Measurements from ENCODE around the gene EXD3.

Gene EXD3

DNA sequence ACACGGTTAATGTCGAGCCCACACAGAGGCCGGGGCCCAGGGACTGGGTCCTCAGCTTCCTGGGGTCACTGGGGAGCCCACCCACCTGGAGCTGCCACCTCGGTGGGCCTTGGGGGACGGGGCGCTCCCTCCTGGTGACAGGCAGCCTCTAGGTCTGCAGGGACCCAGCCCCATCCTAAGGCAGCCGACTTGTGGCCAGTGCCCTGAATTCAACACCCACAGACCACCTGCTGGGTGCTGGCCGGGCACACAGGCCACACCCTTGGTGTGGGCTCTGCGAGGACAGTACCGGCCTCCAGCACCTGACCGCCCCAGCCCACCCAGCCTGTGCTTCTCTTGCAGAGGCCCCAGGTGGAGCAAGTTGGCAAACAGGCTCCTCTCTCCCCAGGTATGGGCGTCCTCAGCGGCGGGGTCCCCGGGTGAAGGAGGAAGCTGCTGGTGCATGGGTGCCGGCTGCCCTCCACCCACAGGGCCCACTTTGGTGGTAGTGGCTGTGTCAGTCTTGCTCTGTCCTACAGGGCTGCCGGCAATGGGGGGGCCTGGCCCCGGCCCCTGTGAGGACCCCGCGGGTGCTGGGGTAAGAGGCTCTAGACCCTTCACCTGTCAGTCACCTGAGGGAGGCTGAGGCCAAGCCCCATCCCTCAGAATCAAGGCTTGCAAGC lies 9.9 kb upstream of the EXD3 start:
- no peak for DNase-seq (ENCODE audit: low read depth in 2 of 2)

DNA sequence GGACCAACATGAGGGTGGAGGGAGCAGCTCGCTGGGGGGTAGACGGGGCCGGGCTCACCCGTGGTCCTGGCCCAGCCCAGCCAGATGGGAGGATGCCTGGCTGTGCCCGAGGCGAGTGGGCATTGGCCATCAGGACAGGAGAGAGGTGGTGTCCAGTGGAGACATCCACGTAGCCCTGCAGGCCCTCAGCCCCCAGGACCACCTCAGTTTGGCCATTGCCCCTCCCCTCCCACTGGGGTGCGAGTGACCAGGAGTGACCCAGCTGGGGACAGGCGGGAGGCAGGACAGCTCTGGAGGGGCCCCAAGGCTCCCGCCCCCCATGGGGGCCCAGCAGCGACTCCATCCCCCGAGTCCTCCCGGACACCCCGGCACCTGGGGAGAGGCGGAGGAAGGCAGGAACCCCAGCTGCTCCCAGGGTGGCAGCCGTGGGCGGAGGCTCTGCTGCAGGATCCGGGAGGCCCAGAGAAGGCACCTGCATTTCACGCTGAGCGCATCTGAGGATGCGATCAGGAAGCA lies 8.5 kb upstream of the EXD3 start:
- DNase-seq (ENCODE audit: low read depth in 2 of 2): no peak

DNA sequence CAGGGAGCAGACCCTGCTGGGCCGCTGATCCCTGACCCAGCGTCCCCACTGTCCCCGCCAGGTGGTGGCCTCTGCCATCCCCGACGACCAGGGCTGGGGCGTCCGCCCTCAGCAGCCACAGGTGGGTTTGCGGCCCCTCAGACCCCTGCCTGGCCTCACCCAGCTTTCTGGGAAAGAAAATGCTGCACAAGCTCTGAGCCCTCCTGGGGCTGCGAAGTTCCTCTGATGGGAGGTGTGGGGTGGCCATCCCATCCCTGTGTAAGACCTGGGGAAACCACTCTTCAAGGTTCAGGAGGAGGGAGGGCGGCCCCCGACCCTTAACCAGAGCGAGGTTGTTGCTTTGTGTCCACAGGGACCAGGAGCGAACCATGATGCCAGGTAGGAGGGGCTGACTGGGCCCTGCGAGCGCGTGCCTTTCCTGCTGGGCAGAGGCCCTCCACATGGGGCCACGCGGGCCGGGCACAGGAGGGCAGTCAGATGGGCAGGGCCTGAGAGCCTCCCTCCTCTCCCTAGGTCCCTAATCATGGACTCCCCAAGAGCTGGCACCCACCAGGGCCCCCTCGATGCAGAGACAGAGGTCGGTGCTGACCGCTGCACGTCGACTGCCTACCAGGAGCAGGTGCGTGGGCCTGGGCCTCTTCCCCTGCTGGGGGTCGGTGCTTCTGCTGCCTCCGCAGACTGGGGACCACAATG lies 7.9 kb upstream of the EXD3 start:
- DNase-seq (ENCODE audit: low read depth in 2 of 2): no peak

DNA sequence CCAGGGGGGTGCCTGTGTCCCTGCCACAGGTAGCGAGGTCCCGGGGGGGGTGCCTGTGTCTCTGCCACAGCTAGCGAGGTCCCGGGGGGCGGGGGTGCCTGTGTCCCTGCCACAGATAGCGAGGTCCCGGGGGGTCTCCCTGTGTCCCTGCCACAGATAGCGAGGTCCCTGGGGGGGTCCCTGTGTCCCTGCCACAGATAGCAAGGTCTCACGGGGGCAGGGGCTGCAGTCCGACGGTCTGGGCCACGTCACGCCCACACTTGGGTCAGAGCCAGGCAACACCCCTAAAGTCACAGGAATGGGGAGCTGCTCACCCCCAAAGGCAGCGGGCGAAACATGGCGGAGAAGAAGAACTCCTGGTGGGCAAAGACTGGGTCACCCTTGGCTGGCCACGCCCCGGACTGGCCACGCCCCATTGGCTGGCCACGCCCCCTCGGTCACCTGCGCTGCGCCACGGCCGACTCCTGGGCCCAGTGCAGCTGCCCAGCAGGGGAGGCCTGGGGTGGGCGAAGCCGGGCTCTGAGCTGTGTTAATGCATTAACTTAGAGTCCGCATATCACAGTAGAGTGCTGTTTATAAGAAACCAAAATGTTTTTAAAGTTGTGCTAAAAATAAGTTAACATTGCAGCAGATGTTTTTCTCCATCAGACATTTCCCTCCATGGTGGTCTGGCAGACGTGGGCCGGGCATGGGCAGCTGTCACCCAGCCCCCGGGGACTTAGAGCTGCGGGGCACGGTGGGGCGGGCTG lies 7.2 kb upstream of the EXD3 start:
- no peak for DNase-seq (ENCODE audit: low read depth in 2 of 2)

DNA sequence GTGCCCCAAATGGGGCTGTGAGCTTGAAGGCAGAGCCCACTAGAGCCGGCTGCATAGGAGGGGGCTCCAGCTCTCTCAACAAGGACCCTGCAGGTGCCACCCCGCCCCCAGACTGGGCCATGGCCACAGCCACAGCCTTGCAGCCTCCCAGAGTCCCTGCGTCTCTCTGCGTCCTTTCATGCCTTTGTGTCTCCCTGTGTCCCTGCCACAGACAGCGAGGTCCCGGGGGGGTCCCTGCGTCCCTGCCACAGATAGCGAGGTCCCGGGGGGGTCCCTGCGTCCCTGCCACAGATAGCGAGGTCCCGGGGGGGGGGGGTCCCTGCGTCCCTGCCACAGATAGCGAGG lies 6.6 kb upstream of the EXD3 start:
- DNase-seq (ENCODE audit: low read depth in 2 of 2): no peak

DNA sequence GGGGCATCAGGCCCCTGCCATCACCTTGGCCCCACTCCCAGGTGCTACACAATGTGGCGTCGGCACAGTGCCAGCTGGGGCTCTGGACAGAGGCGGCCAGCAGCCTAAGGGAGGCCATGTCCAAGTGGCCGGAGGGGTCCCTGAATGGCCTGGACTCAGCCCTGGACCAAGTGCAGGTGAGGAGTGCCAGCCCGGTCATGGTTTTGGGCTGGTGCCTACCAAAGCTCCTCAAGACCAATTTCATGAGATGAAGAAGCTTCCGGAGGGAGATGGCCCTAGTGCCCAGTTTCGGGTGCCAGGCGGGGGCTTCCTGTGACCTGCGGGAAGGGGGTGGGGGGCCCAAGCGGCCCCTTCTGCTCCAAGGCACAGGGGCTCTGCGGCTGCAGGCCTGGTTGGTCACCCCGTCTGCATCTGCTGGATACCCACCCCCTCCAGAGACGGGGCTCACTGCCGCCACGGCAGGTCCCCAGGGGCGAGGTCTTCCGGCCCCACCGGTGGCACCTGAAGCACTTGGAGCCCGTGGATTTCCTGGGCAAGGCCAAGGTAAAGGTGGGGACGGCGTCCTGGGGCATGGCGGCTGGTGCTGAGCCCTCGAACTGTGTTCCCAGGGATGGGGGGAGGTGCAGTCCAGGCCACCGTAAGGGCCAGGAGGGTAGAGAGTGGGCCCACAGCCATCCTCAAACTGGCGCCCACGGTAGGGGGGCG lies 6.0 kb upstream of the EXD3 start:
- DNase-seq (ENCODE audit: low read depth in 2 of 2): no peak

DNA sequence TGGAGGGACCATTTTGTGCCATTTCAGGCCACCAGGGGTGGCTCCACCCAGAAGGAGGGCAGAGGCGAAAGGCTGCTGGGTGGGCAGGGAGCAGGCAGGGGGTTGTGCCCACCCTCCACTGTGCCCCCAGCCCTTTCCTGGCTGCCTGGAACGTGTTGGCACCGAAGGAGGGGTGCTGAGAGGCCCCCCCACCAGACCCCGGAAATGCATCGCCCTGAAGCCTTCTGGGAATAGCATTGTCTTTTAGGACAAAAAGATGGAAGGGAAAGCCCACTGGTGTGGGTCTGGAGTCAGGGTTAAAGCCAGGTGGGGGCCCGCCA lies 5.3 kb upstream of the EXD3 start:
- no peak for DNase-seq (ENCODE audit: low read depth in 2 of 2)

DNA sequence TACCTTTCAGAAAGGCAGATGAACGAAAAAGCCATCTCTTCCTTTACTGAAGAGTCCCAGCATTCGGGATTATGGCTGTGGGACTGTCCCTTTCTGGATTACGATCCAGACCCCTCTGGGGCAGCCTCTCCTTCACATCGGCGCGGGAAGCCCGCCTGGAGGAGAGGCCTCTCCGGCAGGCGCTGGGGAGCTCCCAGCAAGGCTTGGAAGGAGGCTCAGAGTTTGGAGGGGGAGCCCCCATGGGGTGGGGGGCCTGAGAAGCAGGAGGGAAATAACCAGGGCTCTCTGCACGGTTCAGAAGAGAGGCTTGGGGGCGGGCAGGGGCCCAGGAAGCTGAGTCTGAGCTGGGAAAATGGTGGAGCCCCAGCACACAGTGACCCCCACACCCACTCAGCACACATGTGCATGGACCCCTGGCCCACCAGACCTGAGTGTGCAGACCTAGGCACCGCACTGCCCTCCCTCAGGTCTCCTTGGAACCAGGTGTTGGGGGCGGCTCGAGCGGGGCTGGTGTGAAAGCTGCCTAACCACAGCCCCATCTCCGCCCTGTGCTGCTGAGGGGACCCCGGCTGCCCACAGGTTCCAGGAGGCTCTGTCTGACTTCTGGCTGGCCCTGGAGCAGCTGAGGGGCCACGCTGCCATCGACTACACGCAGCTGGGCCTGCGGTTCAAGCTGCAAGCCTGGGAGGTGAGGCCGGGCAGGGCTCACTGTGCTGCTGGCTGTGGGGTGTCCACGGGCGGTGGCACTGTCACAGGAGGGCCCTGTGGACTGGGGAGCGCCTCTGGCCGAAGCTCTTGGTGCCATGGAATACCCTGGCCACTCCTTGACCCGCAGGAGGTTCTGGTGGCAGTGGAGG lies 4.7 kb upstream of the EXD3 start:
- no peak for DNase-seq (ENCODE audit: low read depth in 2 of 2)

DNA sequence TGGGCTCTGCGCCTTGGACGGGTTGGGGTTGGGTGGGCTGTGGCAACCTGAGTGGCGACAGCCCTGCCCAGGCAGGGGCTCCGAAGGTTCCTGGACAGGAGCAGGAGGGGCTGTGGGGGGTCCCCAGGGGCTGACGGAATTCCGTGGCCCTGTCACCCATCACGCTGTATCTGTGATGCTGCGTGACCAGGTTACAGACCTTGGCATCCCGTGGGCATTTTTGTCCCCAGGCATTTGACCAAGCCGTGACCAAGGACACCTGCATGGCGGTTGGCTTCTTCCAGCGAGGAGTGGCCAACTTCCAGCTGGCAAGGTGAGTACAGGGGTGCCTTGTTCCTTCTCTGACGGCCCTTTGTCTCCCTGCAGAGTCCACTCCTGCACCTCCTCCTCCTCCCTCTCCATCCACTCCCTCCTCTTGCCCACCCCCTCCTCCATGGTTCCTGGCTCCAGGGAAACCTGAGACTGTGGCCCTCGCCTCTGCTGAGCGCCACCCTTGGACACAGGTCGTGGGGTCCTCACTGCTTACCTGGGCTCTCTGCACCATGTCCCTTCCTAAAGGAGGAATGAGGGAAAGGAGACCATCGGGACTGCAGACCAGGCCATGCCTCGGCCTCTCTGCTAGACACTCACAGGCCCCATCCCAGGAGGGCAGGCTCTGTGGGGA lies 3.2 kb upstream of the EXD3 start:
- DNase-seq (ENCODE audit: low read depth in 2 of 2): no peak

DNA sequence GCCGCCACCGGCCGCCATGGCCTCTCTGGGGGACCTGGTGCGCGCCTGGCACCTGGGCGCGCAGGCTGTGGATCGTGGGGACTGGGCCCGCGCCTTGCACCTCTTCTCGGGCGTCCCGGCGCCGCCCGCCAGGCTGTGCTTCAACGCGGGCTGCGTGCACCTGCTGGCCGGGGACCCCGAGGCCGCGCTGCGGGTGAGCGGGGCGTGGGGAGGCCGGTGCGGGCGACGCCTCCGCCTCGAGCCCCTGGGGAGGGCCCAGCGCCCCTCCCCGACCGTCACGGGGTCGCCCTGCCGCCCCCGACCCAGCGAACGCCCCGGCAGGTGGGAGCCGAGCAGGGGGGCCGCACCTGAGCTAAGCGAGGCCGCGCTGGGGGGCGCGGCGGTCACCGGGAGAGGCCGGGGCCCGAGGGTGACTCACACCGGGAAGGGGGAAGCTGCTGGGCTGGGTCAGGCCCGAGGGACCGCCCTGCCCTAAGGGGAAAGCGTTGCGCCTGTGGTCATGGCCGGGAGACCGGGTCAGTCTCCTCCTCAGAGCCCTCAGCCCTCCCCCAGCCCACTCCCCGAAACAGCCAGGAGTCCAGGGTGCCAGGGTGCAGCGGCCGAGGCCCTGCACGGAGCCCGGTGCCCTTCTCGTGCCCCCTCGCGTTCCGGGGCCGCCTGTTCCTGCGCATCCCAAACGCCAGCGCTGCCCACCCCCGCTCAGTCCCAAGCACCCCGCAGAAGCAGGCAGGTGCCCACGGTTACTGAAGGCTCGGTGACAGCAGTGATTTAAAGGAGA lies 741 bp upstream of the EXD3 start:
- DNase-seq (ENCODE audit: low read depth in 2 of 2): no peak

DNA sequence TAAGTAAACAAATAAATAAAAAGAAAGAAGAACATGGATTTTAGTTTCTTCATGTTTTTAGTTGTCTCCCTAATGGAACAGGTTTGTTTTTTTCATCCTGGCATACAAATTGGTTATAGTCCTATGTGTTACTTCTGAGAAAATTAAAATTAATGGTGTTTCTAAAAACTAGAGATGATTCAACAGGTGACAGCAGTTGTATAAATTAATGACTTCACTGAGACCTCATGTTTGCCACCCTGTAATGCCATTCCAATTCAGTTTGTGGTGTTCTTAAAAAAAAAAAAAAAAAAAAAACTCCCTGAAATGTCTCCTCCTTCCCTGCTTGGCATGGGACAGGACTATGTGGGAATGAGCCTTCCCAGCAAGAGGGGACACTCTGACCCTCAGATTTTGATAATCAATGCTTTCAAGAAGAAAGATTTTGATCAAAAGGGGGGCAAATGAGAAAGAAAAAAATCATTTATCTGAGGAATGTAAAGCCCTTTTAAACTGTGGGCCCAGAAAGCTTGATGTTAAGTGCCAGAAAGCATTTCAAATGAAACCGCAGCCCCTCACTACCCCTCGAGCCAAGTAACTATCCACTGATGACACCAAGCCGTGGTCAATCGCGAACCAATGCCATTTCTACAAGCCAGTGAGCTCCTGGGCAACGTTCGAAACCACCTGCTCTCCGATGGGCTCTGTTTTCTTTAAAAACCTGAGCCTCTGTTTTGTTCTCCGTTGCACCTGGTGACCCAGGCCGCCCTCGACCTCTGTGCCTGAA lies 941 bp downstream of the EXD3 start:
- DNase-seq (ENCODE audit: low read depth in 2 of 2): no peak

DNA sequence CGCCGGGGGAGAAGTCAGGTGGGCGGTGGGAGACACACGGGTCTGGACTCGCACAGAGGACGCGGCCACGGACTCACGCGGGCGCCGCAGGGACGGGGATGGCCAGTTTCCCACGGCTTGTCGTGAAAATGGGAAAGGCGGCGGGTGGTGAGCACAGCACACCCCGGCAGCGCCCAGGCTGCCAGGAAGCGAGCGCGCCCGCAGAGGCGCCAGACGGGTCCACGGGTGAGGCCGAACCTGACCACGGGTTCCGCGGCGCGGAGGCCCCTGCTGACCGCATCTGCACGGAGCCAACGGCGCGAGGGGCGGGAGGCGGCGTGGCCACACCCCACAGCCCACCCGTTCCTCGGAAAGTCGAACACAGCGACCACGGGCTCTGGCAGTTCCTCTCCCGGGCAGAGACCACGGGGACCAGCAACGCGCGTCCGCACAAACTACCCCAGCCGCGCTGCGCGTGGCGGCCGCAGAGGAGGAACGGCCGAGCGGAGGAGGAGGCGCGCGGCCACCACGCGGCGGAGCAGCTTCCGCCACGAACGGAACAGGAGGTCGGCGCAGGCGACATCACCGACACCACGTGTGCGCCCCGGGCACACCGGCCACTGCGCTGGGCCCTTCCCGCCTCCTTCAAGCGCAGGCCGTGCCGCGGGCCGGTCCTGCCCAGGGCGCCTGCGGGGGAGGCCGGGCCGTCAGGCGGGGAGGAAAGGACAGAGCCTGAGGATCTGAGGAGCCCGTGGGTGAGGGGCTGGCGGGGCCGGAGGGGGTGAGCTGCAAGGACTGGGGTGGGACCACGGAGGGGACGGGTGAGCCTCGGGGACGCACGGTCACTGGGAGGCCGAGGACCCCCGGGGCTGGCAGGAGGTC lies 5.6 kb downstream of the EXD3 start:
- DNase-seq (ENCODE audit: low read depth in 2 of 2): no peak

DNA sequence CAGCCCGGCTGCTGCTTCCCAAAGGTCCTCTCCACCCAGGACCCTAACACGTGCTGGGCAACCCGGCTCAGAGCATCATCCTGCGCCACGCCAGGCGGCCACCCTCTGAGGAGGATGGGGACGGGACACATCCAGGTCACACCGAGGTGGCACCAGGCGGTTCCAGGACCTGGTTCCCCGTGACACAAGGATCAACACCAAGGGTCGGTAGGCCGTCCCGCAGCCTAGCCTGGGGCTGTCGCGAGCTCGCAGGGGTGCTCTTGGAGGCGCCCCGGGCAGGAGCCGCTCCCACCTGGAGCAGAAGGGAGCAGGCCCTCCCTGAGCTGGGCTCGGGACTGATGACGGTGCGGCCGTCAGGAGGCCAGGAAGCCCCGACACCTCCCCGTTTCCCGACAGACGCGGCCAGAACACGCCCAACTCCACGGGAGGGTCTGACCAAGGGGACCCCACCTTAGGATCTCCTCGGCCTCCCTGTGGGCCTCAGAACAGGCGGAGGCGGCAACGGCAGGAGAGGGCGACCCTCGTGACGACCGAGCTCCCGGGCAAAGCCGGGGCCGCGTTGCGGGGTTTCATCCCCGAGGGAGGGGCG lies 6.3 kb downstream of the EXD3 start:
- DNase-seq (ENCODE audit: low read depth in 2 of 2): no peak

DNA sequence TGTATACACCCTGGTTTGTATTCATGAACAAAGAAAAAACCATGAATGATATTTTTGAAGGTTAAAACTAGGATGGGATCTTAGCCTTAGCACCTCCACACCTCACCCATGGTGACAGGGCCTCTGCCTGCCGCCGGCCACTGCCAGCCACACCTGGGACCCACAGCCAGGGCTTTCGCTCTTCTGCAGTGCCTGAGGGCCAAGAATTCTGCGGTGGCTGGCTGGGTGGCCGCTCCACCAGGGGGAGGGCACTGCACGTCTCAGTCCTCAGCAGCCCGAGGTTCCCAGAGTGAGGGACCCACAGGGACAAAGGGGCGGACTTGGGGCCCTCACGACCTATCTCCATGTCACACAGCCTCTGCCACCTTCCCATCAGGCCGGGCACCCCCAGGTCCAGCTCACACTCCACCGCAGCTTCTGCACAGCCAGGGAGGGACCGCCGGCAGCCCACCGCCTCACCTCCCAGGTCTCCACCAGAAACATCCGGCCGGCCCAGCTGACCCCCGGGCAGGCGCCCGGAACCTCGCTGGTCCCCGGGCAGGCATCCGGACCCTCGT lies 6.9 kb downstream of the EXD3 start:
- no peak for DNase-seq (ENCODE audit: low read depth in 2 of 2)

DNA sequence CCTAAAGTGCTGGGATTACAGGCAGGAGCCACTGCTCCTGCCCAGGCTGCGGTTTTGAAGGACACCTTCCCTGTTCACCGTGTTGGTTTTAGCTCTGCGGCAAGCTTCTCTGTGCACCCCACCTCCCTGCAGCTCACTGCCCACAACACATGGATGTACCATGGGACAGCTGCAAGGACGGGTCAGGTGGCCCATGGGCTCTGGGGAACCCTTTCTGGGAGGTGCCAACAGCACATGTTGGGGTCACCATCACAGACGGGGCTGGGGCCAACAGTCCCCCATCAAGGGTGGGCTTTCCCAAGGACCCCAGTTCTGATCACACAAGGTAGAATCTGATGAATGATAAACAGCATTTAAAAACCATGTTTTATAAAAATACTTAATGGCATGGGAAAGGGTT lies 7.5 kb downstream of the EXD3 start:
- no peak for DNase-seq (ENCODE audit: low read depth in 2 of 2)

DNA sequence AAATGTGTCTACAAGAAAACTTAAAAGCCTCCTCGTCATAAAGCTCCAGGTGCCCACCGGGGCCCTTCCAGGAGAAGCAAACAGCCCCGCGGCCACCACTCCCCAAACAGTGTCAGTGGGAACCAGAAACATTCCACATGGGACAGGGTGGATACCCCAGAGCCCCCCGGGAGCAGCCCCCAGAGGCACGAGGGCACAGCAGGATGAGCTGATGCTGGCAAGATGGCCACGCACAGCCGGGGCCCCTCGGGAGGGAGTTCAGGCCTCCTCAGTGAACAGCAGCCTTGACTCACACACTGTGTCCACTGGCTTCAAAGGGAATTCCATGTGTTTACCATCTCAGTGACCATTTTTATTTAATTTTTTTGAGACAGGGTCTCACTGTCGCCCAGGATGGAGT lies 10.5 kb downstream of the EXD3 start:
- DNase-seq (ENCODE audit: low read depth in 2 of 2): no peak

DNA sequence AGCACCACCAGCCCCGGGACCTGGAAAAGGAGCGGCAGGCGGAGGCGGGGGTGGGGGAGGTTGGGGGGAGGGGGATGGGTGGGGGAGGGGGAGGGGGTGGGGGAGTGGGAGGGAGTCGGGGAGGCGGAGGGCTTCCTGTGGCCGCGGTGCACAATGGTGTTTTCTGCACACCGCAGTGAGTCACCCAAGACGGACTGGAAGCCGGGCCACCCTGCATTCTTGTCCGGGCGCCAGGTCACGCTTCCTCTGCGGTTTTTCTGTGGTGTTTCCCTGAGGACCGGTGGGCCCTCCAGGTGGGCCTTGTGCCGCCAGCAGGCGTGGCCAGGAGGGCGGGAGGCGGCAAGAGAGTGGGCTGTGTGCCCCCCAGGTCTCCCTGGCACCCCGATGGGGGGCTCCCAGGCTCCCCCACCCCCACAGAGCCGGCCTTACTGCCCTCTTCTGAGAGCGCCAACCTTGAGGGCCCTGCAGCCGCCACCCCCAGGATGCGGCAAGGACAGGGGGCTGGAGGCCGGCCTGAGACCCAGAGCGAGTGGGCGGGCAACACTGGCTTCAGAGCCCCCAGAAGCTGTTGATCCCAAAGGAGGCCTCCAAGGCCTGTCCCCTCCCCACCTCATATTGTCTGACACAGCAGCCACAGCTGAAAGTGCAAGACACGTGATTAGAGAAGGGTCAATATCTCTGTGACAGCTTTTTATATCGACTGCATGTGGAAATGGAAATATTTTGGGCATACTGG lies 11.1 kb downstream of the EXD3 start:
- peak in 1 of 2 donors; percentile 8 for DNase-seq (ENCODE audit: low read depth in 2 of 2)
